ENCODE measurements around the gene FAM174B.

- TF ChIP-seq CTCF (IDR thresholded peaks at IDR 0.05; ENCODE audit: poor library complexity), result no peak
- no peak for TF ChIP-seq EZH2phosphoT487 (IDR thresholded peaks at IDR 0.05; ENCODE audit: low read depth, severe bottlenecking, unreplicated experiment)
Measured at GRCh38 chr15:92664178-92664900, 8.8 kb upstream of the FAM174B start.
